Measurements from ENCODE around the gene EIF6. TPM values are rescaled to one million over a fixed set of nuclear protein-coding genes. Genes with fewer than 3 reads are reported as not detected.

Gene EIF6
- total and polyA plus RNA-seq, 10 donors = 50.5 to 121 (median 68.0) TPM

DNA sequence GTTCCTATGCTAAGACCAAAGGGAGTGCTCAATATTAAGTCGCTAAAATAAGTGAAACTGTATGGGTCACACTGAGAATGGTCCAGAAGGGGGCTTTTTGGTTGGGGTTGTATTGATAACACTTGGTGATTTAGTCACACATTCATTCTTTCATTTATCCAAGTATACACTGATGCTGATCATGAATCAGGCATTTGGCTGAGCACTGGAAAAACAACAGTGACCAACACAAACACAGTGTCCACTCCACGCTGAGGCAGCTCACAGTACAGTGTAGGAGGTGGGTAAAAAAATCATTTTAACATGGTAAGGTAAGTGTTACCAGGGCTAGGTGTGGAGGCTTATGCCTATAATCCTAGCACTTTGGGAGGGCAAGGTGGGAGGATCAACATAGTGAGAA is 16.9 kb upstream of the EIF6 start:
- H3K27ac ChIP-seq = no peak overlapping the region
- intact Hi-C loops (cut with DNase I; ENCODE audit: low total_unique reads) = loop anchor here (5.0 kb wide), 1 partner anchor 146 kb away; no protein-coding TSS in a partner anchor
- 86 to 95% (median 92%) methylated on average over 2 of the region's 2 CpGs for WGBS, 5 donors
- no peak overlapping the region for H3K4me3 ChIP-seq
- H3K27me3 ChIP-seq (replicated peaks in 1 of 7) = peaks cover 0 to 8% (median 0%) of the 10 kb centered on the region in 7 donors
- DNase-seq = no peak
- peaks cover 0 to 10% (median 7%) of the 10 kb centered on the region in 6 donors for H3K4me1 ChIP-seq
- TF ChIP-seq, protein P1, sequence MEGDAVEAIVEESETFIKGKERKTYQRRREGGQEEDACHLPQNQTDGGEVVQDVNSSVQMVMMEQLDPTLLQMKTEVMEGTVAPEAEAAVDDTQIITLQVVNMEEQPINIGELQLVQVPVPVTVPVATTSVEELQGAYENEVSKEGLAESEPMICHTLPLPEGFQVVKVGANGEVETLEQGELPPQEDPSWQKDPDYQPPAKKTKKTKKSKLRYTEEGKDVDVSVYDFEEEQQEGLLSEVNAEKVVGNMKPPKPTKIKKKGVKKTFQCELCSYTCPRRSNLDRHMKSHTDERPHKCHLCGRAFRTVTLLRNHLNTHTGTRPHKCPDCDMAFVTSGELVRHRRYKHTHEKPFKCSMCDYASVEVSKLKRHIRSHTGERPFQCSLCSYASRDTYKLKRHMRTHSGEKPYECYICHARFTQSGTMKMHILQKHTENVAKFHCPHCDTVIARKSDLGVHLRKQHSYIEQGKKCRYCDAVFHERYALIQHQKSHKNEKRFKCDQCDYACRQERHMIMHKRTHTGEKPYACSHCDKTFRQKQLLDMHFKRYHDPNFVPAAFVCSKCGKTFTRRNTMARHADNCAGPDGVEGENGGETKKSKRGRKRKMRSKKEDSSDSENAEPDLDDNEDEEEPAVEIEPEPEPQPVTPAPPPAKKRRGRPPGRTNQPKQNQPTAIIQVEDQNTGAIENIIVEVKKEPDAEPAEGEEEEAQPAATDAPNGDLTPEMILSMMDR (IDR thresholded peaks at IDR 0.05 in 8 of 11, conservative IDR thresholded peaks at IDR 0.05 in 3 of 11) = no peak
- no peak for TF ChIP-seq POLR2AphosphoS5 (IDR thresholded peaks at IDR 0.05)
- no peak for TF ChIP-seq POLR2A (IDR thresholded peaks at IDR 0.05)
- peaks cover 0 to 35% (median 3%) of the 10 kb centered on the region in 6 donors for H3K36me3 ChIP-seq
- no peaks in the 10 kb centered on the region for H3K9me3 ChIP-seq

DNA sequence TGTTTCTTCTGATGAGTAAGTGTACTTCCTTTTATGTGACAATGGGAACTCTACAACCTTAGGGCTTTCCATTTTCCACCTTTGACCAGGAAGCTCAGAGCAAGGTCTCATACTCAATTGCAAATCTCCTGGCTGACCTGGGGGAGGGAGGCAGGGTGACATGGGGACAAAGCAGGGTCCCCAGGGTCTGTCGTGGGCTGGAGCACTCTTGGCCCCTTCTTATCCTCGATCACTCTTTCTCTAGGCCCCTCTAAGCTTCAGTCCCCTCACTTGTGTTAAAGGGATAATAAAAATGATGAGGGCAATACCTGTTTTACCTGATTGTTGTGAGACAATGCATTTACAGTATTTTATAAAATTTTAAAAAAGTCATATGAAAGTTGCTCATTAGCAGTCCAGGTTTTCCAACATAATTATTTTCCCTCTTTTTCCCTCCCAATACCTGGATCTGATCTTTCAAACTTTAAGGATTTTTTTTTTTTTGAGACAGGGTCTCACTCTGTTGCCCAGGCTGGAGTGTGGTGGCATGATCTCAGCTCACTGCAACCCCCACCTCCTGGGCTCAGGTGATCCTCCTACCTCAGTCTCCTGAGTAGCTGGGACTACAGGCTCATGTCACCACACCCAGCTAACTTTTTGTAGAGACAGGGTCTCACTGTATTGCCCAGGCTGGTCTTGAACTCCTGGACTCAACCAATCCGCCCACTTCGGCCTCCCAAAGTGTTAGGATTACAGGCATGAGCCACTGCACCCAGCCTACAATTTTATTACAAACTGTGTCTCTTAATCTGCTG is 16.1 kb upstream of the EIF6 start:
- peaks cover 0 to 12% (median 0%) of the 10 kb centered on the region in 7 donors for H3K27me3 ChIP-seq (replicated peaks in 1 of 7)
- no peak overlapping the region for H3K27ac ChIP-seq
- intact Hi-C loops (cut with DNase I; ENCODE audit: low total_unique reads) = loop anchor here (5.0 kb wide), 1 partner anchor 147 kb away; no protein-coding TSS in a partner anchor
- WGBS, 5 donors = 85 to 89% (median 87%) methylated on average over 4 of the region's 4 CpGs
- no peak overlapping the region for H3K4me3 ChIP-seq
- TF ChIP-seq POLR2A (IDR thresholded peaks at IDR 0.05) (no peak), POLR2AphosphoS5 (IDR thresholded peaks at IDR 0.05) (no peak)
- TF ChIP-seq, protein P1 (IDR thresholded peaks at IDR 0.05 in 8 of 11, conservative IDR thresholded peaks at IDR 0.05 in 3 of 11) = no peak
- H3K4me1 ChIP-seq = peaks cover 3 to 16% (median 7%) of the 10 kb centered on the region in 6 donors
- no peaks in the 10 kb centered on the region for H3K9me3 ChIP-seq
- H3K36me3 ChIP-seq = peaks cover 0 to 27% (median 0%) of the 10 kb centered on the region in 6 donors
- DNase-seq = no peak

DNA sequence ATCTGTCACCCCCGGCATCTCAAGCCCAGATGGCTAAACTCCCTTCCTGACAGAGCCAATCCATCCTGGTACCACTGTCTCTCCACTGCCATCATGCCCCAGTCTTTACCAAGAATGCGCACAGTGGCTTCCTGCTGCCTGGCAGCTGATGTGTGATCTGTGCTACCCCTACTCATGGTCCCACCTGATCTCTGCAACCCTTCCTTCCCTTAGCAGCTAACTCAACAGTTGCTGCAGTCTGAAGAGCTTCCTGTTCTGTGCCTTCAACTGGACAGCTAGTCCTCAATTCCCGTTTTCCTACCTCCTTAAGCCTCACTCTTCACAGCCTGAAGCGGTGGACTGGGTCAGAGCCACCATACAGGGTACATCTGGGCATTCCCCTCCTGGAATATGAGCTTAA is 15.2 kb upstream of the EIF6 start:
- DNase-seq = peak; percentile 25
- Histone ChIP-seq H3K4me1 (peaks cover 3 to 16% (median 7%) of the 10 kb centered on the region in 6 donors), H3K27me3 (replicated peaks in 1 of 7) (peaks cover 0 to 21% (median 0%) of the 10 kb centered on the region in 7 donors), H3K4me3 (no peak overlapping the region), H3K36me3 (peaks cover 0 to 18% (median 0%) of the 10 kb centered on the region in 6 donors), H3K27ac (no peak overlapping the region), H3K9me3 (no peaks in the 10 kb centered on the region)
- WGBS, 5 donors = 65 to 75% (median 70%) methylated on average over 4 of the region's 4 CpGs
- TF ChIP-seq POLR2AphosphoS5 (IDR thresholded peaks at IDR 0.05) (no peak), POLR2A (IDR thresholded peaks at IDR 0.05) (no peak)
- TF ChIP-seq, protein P1 (IDR thresholded peaks at IDR 0.05 in 8 of 11, conservative IDR thresholded peaks at IDR 0.05 in 3 of 11) = no peak
- intact Hi-C loops (cut with DNase I; ENCODE audit: low total_unique reads) = loop anchor here (5.0 kb wide), 1 partner anchor 148 kb away; no protein-coding TSS in a partner anchor

DNA sequence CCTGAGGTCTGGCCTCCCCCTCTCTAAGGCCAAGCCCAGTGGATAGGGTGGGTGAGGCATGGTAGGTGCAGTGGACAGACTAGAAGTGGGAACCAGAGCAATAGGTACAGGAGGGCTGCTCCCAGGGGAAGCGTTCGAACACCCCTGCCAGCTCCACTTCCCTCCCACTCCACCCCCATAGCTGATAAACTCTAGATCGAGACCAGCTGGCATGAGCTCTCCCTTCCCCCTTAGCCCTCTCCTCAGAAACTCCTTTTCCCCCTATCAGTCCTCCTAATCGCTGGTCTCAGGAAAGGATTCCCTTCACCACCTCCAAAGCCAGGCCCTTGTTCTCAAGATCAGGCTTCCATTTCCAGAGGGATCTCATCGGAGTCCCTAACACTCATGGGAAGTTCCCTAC is 13.7 kb upstream of the EIF6 start:
- Histone ChIP-seq H3K27ac (no peak overlapping the region), H3K4me1 (peaks cover 0 to 9% (median 0%) of the 10 kb centered on the region in 6 donors), H3K36me3 (peaks cover 0 to 15% (median 0%) of the 10 kb centered on the region in 6 donors), H3K9me3 (no peaks in the 10 kb centered on the region), H3K27me3 (replicated peaks in 1 of 7) (peaks cover 0 to 36% (median 6%) of the 10 kb centered on the region in 7 donors), H3K4me3 (no peak overlapping the region)
- no peak for TF ChIP-seq POLR2A (IDR thresholded peaks at IDR 0.05)
- TF ChIP-seq, protein P1 (IDR thresholded peaks at IDR 0.05 in 8 of 11, conservative IDR thresholded peaks at IDR 0.05 in 3 of 11) = no peak
- no peak for TF ChIP-seq POLR2AphosphoS5 (IDR thresholded peaks at IDR 0.05)
- WGBS, 5 donors = 62 to 84% (median 73%) methylated on average over 5 of the region's 5 CpGs
- peak; percentile 35 for DNase-seq
- intact Hi-C loops (cut with DNase I; ENCODE audit: low total_unique reads) = no loop called here
